HepG2 (cell line): Measurements from ENCODE around the gene MIB2. TPM values are rescaled to one million over a fixed set of nuclear protein-coding genes. Genes with fewer than 3 reads are reported as not detected.

ENCODE experiments used
- ADNP ChIP-seq: sonication (generic); formaldehyde crosslinking; IDR thresholded peaks from 2 replicates; pipeline ENCODE4 v1.4.0; 2020; ENCODE audit warnings: missing genetic modification reagents
- FOSL2 ChIP-seq: sonication (generic); formaldehyde crosslinking; IDR thresholded peaks from 2 replicates; pipeline ENCODE4 v1.4.0; 2020; ENCODE audit warnings: missing genetic modification reagents
- KLF16 ChIP-seq, 2 experiments: sonication (generic) in 1 of 2; formaldehyde crosslinking in 1 of 2; IDR thresholded peaks; 2 replicates each; pipeline versions ENCODE4 v1.6.1 to v1.8.0; 2016 to 2023; ENCODE audit warnings: missing genetic modification reagents in 2 of 2, missing compliant biosample characterization in 1 of 2
- KMT2B ChIP-seq: IDR thresholded peaks from 2 replicates; pipeline ENCODE4 v1.6.1; 2016; ENCODE audit warnings: missing genetic modification reagents, missing compliant biosample characterization
- RAD21 ChIP-seq: fragments of 450-650 bp; formaldehyde crosslinking; IDR thresholded peaks from 2 replicates; pipeline ENCODE4 v1.5.0; 2020; ENCODE audit warnings: mild to moderate bottlenecking
- RARG ChIP-seq: sonication (generic); formaldehyde crosslinking; IDR thresholded peaks from 2 replicates; pipeline ENCODE4 v1.4.0; 2020; ENCODE audit warnings: low read depth, mild to moderate bottlenecking, missing genetic modification reagents
- REL ChIP-seq: sonication (generic); formaldehyde crosslinking; conservative IDR thresholded peaks from 2 replicates; pipeline ENCODE4 v1.8.0; 2022; ENCODE audit warnings: mild to moderate bottlenecking, missing genetic modification reagents, moderate library complexity
- SIX4 ChIP-seq: sonication (generic); formaldehyde crosslinking; IDR thresholded peaks from 2 replicates; pipeline ENCODE4 v1.4.0; 2020; ENCODE audit warnings: missing genetic modification reagents
- SMAD9 ChIP-seq: sonication (generic); formaldehyde crosslinking; IDR thresholded peaks from 2 replicates; pipeline ENCODE4 v1.5.1; 2020; ENCODE audit warnings: mild to moderate bottlenecking, missing genetic modification reagents
- ZFP62 ChIP-seq: sonication (generic); formaldehyde crosslinking; IDR thresholded peaks from 2 replicates; pipeline ENCODE4 v1.4.0; 2020; ENCODE audit warnings: missing genetic modification reagents
- ZNF180 ChIP-seq: sonication (generic); formaldehyde crosslinking; IDR thresholded peaks from 2 replicates; pipeline ENCODE4 v1.4.0; 2020; ENCODE audit warnings: low read depth, missing genetic modification reagents, borderline replicate concordance
- ZNF33A ChIP-seq: sonication (generic); formaldehyde crosslinking; IDR thresholded peaks from 2 replicates; pipeline ENCODE4 v1.5.1; 2020; ENCODE audit warnings: missing genetic modification reagents, mild to moderate bottlenecking, moderate library complexity, borderline replicate concordance
- ZNF34 ChIP-seq: sonication (generic); formaldehyde crosslinking; IDR thresholded peaks from 2 replicates; pipeline ENCODE4 v1.4.0; 2020; ENCODE audit warnings: mild to moderate bottlenecking, missing genetic modification reagents, borderline replicate concordance
- ZNF562 ChIP-seq: sonication (generic); formaldehyde crosslinking; IDR thresholded peaks from 2 replicates; pipeline ENCODE4 v1.8.0; 2022; ENCODE audit warnings: missing genetic modification reagents, borderline replicate concordance
- ZNF563 ChIP-seq: sonication (generic); formaldehyde crosslinking; IDR thresholded peaks from 2 replicates; pipeline ENCODE4 v1.8.0; 2022; ENCODE audit warnings: mild to moderate bottlenecking, moderate library complexity, missing genetic modification reagents
- ZNF572 ChIP-seq: sonication (generic); formaldehyde crosslinking; IDR thresholded peaks from 2 replicates; pipeline ENCODE4 v1.5.1; 2020; ENCODE audit warnings: mild to moderate bottlenecking, missing genetic modification reagents
- ZNF589 ChIP-seq: sonication (generic); formaldehyde crosslinking; conservative IDR thresholded peaks from 2 replicates; pipeline ENCODE4 v1.8.0; 2022; ENCODE audit warnings: mild to moderate bottlenecking, moderate library complexity, missing genetic modification reagents
- ZSCAN22 ChIP-seq: sonication (generic); formaldehyde crosslinking; IDR thresholded peaks from 2 replicates; pipeline ENCODE4 v1.4.0; 2020; ENCODE audit warnings: mild to moderate bottlenecking, missing genetic modification reagents
- polyA plus RNA-seq, 8 experiments: library from polyadenylated mRNA; depleted of rRNA in 3 of 8; stranded (reverse) in 7 of 8; unstranded in 1 of 8; fragments of >200 nt; fragmentation: Illumina TruSeq in 4 of 8; extraction: Trizol in 4 of 8; gene quantifications; 2 replicates each; pipeline versions ENCODE4 v1.2.1 to v1.2.3, GENCODE V29; 2011 to 2016; ENCODE audit warnings: low read depth in 4 of 8, missing spikeins in 1 of 8, mixed read lengths in 1 of 8; ENCODE audit not compliant: insufficient read depth in 1 of 8
- total RNA-seq, 5 experiments: library from RNA; depleted of rRNA; stranded (reverse); fragments of >200 nt; fragmentation: Illumina TruSeq; extraction: Trizol; gene quantifications; 2 replicates each; pipeline ENCODE4 v1.2.3, GENCODE V29; 2016; ENCODE audit warnings: low read depth in 1 of 5
- TF ChIP-seq, protein P1 (sequence below): sonication (generic); formaldehyde crosslinking; IDR thresholded peaks from 2 replicates; pipeline ENCODE4 v1.4.0; 2020; ENCODE audit warnings: missing genetic modification reagents, borderline replicate concordance
- TF ChIP-seq, protein P2 (sequence below): sonication (generic); formaldehyde crosslinking; IDR thresholded peaks from 2 replicates; pipeline ENCODE4 v1.9.0; 2021; ENCODE audit warnings: missing genetic modification reagents, borderline replicate concordance
- TF ChIP-seq, protein P3 (sequence below): sonication (generic); formaldehyde crosslinking; IDR thresholded peaks from 2 replicates; pipeline ENCODE4 v1.5.1; 2020; ENCODE audit warnings: missing genetic modification reagents, mild to moderate bottlenecking, borderline replicate concordance

The MIB2 gene
- total and polyA plus RNA-seq, 2 of the 13 experiments (the other 11 are each of a cell fraction or from before 2014, with no cell fraction given), result 19.9 to 30.4 TPM

DNA sequence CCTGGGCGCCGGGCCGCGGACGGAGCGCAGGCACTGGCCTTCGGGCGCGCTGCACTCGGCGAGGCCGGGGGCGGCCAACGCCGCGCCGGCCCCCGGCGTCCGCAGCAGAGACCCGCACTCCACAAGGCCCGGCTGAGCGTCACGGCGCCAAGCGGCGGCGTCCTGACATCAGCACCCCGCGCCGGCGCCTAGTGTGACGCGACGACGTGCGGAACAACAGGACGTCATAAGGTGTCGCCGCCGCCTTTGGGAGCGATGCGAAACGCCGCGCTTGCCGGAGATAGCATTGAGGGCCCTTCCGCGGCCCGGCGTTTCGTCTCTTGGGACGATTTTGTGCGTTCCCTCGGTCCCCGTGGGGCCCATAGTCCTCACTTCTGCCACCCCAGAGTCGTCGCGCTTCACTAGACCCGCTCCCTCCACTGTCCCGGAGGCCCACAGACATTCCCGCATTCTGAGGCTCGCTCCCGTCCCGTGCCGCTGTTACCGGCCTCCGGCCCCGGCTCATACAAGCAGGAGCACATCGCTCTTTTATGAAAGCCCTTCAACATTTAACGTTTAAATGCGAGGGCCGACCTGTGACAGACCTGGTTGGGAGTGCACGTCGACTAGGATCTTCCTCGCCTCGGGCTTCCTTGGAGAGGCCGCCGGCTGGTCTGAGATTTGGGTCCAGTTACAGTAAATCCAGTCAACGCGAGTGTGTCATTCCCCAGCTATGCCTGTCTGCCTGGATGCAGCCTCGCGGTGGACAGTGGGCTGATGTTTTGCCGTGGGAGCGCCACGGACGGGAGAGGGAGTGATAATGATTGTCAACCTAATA is 40.4 kb upstream of the MIB2 start, which contains the start of gene SSU72 (continued):
- TF ChIP-seq ZNF562 (CRISPR knock-in tag), result no peak
- no peak for TF ChIP-seq ZFP62 (CRISPR knock-in tag)
- TF ChIP-seq SMAD9 (CRISPR knock-in tag), result no peak
- TF ChIP-seq, protein P1, sequence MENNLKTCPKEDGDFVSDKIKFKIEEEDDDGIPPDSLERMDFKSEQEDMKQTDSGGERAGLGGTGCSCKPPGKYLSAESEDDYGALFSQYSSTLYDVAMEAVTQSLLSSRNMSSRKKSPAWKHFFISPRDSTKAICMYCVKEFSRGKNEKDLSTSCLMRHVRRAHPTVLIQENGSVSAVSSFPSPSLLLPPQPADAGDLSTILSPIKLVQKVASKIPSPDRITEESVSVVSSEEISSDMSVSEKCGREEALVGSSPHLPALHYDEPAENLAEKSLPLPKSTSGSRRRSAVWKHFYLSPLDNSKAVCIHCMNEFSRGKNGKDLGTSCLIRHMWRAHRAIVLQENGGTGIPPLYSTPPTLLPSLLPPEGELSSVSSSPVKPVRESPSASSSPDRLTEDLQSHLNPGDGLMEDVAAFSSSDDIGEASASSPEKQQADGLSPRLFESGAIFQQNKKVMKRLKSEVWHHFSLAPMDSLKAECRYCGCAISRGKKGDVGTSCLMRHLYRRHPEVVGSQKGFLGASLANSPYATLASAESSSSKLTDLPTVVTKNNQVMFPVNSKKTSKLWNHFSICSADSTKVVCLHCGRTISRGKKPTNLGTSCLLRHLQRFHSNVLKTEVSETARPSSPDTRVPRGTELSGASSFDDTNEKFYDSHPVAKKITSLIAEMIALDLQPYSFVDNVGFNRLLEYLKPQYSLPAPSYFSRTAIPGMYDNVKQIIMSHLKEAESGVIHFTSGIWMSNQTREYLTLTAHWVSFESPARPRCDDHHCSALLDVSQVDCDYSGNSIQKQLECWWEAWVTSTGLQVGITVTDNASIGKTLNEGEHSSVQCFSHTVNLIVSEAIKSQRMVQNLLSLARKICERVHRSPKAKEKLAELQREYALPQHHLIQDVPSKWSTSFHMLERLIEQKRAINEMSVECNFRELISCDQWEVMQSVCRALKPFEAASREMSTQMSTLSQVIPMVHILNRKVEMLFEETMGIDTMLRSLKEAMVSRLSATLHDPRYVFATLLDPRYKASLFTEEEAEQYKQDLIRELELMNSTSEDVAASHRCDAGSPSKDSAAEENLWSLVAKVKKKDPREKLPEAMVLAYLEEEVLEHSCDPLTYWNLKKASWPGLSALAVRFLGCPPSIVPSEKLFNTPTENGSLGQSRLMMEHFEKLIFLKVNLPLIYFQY (CRISPR knock-in tag), result peak; percentile 49
- no peak for TF ChIP-seq REL
- no peak for TF ChIP-seq ADNP
- TF ChIP-seq ZNF589 (CRISPR knock-in tag), result 0 out of 2 replicates have a peak, but pooled peaks have one; percentile 23
- TF ChIP-seq ZNF572 (CRISPR knock-in tag), result no peak
- TF ChIP-seq SIX4 (CRISPR knock-in tag), result no peak
- no peak for TF ChIP-seq ZNF33A
- TF ChIP-seq KMT2B (CRISPR knock-in tag), result peak; percentile 87
- TF ChIP-seq ZNF34 (CRISPR knock-in tag), result no peak
- TF ChIP-seq, protein P2, sequence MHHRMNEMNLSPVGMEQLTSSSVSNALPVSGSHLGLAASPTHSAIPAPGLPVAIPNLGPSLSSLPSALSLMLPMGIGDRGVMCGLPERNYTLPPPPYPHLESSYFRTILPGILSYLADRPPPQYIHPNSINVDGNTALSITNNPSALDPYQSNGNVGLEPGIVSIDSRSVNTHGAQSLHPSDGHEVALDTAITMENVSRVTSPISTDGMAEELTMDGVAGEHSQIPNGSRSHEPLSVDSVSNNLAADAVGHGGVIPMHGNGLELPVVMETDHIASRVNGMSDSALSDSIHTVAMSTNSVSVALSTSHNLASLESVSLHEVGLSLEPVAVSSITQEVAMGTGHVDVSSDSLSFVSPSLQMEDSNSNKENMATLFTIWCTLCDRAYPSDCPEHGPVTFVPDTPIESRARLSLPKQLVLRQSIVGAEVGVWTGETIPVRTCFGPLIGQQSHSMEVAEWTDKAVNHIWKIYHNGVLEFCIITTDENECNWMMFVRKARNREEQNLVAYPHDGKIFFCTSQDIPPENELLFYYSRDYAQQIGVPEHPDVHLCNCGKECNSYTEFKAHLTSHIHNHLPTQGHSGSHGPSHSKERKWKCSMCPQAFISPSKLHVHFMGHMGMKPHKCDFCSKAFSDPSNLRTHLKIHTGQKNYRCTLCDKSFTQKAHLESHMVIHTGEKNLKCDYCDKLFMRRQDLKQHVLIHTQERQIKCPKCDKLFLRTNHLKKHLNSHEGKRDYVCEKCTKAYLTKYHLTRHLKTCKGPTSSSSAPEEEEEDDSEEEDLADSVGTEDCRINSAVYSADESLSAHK (CRISPR knock-in tag), result no peak
- TF ChIP-seq, protein P3, sequence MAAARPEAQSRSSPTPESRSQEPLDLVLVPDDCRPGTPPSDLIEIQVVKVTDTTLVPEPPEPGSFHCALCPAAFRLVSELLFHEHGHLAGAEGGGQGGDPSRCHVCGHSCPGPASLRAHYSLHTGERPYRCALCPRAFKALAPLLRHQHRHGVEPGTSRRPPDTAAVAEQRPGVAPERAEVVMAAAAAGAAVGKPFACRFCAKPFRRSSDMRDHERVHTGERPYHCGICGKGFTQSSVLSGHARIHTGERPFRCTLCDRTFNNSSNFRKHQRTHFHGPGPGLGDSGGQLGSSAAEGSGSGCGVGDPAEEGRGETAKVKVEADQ (CRISPR knock-in tag), result peak; percentile 38; the same call in 1 of the 2 replicates
- TF ChIP-seq RAD21 (CRISPR knock-in tag), result peak; percentile 23
- peak; percentile 60 for TF ChIP-seq FOSL2 (CRISPR knock-in tag)
- no peak for TF ChIP-seq RARG (CRISPR knock-in tag)
- TF ChIP-seq ZNF563, result no peak
- no peak for TF ChIP-seq ZNF180
- no peak for TF ChIP-seq ZSCAN22 (CRISPR knock-in tag)
- peak in 1 of 2 experiments; percentile 75; a peak in 2 of 4 replicates for TF ChIP-seq KLF16 (CRISPR knock-in tag; IDR thresholded peaks at IDR 0.05)
